Naive thymus-derived CD4-positive, alpha-beta T cell (primary cell): ENCODE results near the gene C1QL4. TPM values are rescaled to one million over a fixed set of nuclear protein-coding genes. Genes with fewer than 3 reads are reported as not detected.
"Not testable (repeated sequence)": the region's sequence is repeated elsewhere in the genome, so short reads cannot be mapped to it uniquely, and the experiment has no call there.

Experiments
- ATAC-seq: fragments of 150-1000 bp; cut with Tn5 transposase; 2 replicates; pipeline ENCODE4 v1.10.0; 2021; ENCODE audit warnings: mild to moderate bottlenecking, moderate library complexity
- CTCF ChIA-PET: fragments of 350-600 bp; sonication (Branson Sonifier 250); formaldehyde crosslinking; loops from one replicate; lab custom pipeline; 2021; ENCODE audit warnings: antibody characterized with exemption; lab: Charles Lee
- POLR2A ChIA-PET: fragments of 350-600 bp; sonication (Branson Sonifier 250); formaldehyde crosslinking; loops from one replicate; lab custom pipeline; 2021; ENCODE audit warnings: antibody characterized with exemption, inconsistent platforms; lab: Charles Lee
- DNase-seq, 9 donors: peaks; one replicate each; pipeline versions ENCODE4 v3.0.0 to v3.0.0-alpha.2; 2020 to 2022; ENCODE audit warnings: mixed read lengths in 1 of 9
- H3K27ac ChIP-seq: one replicate; pipeline ENCODE4 v1.7.0; 2013; ENCODE audit warnings: mild to moderate bottlenecking, low read depth, low read length, moderate library complexity
- H3K27me3 ChIP-seq, 2 donors: one replicate each; pipeline ENCODE4 v1.7.0; 2013; ENCODE audit warnings: low read length in 2 of 2, mild to moderate bottlenecking in 2 of 2, moderate library complexity in 2 of 2; ENCODE audit not compliant: control insufficient read depth in 2 of 2, insufficient read depth in 2 of 2
- H3K36me3 ChIP-seq, 3 experiments: 1 replicate in 2 of 3; 2 replicates in 1 of 3; pipeline ENCODE4 v1.7.0; 2013; ENCODE audit warnings: low read length in 3 of 3, mild to moderate bottlenecking in 3 of 3, moderate library complexity in 1 of 3; ENCODE audit not compliant: insufficient read depth in 3 of 3, control insufficient read depth in 2 of 3
- H3K4me1 ChIP-seq, 2 donors: one replicate each; pipeline ENCODE4 v1.7.0; 2013; ENCODE audit warnings: low read length in 2 of 2, mild to moderate bottlenecking in 2 of 2, moderate library complexity in 1 of 2; ENCODE audit not compliant: control insufficient read depth in 2 of 2, insufficient read depth in 2 of 2
- H3K4me3 ChIP-seq: 2 replicates; pipeline ENCODE4 v1.7.0; 2013; ENCODE audit warnings: mild to moderate bottlenecking, low read length
- H3K9me3 ChIP-seq, 3 experiments: 1 replicate in 2 of 3; 2 replicates in 1 of 3; pipeline ENCODE4 v1.7.0; 2013; ENCODE audit warnings: low read length in 3 of 3; ENCODE audit not compliant: control insufficient read depth in 2 of 3
- H3K27ac Mint-ChIP-seq, 9 donors: one replicate each; pipeline ENCODE4 v1.8.0; 2020 to 2022; ENCODE audit warnings: mixed read lengths in 9 of 9, mild to moderate bottlenecking in 8 of 9, moderate library complexity in 5 of 9, inconsistent platforms in 2 of 9
- H3K27me3 Mint-ChIP-seq, 5 donors: one replicate each; pipeline ENCODE4 v1.8.0; 2021 to 2022; ENCODE audit warnings: mixed read lengths in 5 of 5, mild to moderate bottlenecking in 1 of 5
- H3K36me3 Mint-ChIP-seq, 5 donors: one replicate each; pipeline ENCODE4 v1.8.0; 2020 to 2022; ENCODE audit warnings: mixed read lengths in 5 of 5, mild to moderate bottlenecking in 3 of 5, inconsistent platforms in 1 of 5
- H3K4me1 Mint-ChIP-seq, 7 donors: one replicate each; pipeline ENCODE4 v1.8.0; 2020 to 2022; ENCODE audit warnings: mixed read lengths in 7 of 7, mild to moderate bottlenecking in 3 of 7, inconsistent platforms in 1 of 7
- H3K4me3 Mint-ChIP-seq, 10 donors: one replicate each; pipeline ENCODE4 v1.8.0; 2020 to 2022; ENCODE audit warnings: mild to moderate bottlenecking in 10 of 10, mixed read lengths in 10 of 10, moderate library complexity in 6 of 10, inconsistent platforms in 2 of 10
- H3K9me3 Mint-ChIP-seq, 11 donors: one replicate each; pipeline ENCODE4 v1.8.0; 2020 to 2022; ENCODE audit warnings: mixed read lengths in 11 of 11, mild to moderate bottlenecking in 4 of 11, inconsistent platforms in 1 of 11, moderate library complexity in 1 of 11
- intact Hi-C, 2 donors: fragments of 100-400 bp; cut with micrococcal nuclease; formaldehyde crosslinking; loops; one replicate each; pipeline ENCODE4 v1.15.1; 2023
- polyA plus RNA-seq, 2 donors: library from polyadenylated mRNA; unstranded; fragments of 300-500 nt; fragmentation: Illumina TruSeq; gene quantifications; one replicate each; pipeline ENCODE4 v1.2.3, GENCODE V29; 2021
- total RNA-seq, 6 experiments: library from RNA in 5 of 6; stranded (reverse) in 5 of 6; gene quantifications; 1 replicate in 5 of 6; 2 replicates in 1 of 6; pipeline ENCODE4 v1.2.3 and lab custom pipeline; 2021 to 2026

Gene C1QL4
- total and polyA plus RNA-seq, 7 experiments from 2014 or later, result not detected

DNA sequence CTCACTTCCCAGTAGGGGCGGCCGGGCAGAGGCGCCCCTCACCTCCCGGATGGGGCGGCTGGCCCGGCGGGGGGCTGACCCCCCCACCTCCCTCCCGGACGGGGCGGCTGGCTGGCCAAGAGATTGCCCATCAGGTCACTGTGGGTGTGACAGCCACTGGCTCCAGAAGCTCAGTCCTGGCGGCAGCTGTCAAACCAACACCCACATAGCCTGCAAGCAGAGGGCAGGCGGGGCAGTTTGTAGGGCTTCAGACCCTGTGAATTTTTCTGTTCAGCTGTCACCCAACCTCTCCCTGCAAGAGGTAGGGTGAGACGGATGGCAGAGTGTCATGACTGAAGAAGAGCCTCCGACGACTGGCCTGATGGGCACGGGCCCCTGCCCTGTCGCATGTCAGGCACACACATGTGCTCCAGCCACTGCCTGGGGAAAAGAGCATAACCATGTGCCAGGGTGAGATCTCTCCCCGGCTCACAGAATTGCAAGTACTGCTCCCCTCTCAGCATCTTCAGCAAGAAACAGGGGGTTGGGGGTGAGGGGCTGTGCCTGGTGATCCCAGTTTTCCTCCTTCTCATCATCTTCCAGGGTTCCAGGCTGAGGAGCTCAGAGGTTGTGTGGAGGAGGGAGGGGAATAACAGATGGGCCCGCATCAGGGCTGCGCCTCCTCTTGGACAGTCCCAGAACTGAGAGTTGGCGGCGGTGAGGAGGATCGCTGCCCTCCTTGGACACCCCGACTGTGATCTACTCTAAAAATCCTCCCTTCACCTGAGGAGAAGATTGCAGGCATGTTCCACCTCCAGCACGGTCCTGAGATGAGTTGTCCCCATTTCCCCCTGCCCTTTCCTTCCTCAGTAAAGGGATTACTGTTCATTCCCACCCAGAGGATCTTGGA lies 53.2 kb downstream of the C1QL4 start:
- H3K9me3 Mint-ChIP-seq, result no peaks in the 10 kb centered on the region
- Histone ChIP-seq H3K27me3 (no peaks in the 10 kb centered on the region), H3K27ac (no peak overlapping the region), H3K4me3 (no peak overlapping the region), H3K4me1 (no peaks in the 10 kb centered on the region), H3K9me3 (no peaks in the 10 kb centered on the region), H3K36me3 (no peaks in the 10 kb centered on the region)
- H3K27me3 Mint-ChIP-seq, result peaks cover 28 to 49% (median 32%) of the 10 kb centered on the region in 5 donors
- ATAC-seq (no peak), DNase-seq (no peak)
- no peak overlapping the region for H3K4me3 Mint-ChIP-seq
- H3K36me3 Mint-ChIP-seq, result no peaks in the 10 kb centered on the region
- peaks cover 0 to 1% (median 0%) of the 10 kb centered on the region in 7 donors for H3K4me1 Mint-ChIP-seq
- H3K27ac Mint-ChIP-seq, result no peak overlapping the region
- CTCF ChIA-PET, result interaction anchor here (1.2 kb wide), 3 partner anchors 10 to 230 kb away, joined by 3 to 4 read pairs (median 3); no protein-coding TSS in a partner anchor
- POLR2A ChIA-PET, result no interaction called here
- intact Hi-C loops, result no loop called here

DNA sequence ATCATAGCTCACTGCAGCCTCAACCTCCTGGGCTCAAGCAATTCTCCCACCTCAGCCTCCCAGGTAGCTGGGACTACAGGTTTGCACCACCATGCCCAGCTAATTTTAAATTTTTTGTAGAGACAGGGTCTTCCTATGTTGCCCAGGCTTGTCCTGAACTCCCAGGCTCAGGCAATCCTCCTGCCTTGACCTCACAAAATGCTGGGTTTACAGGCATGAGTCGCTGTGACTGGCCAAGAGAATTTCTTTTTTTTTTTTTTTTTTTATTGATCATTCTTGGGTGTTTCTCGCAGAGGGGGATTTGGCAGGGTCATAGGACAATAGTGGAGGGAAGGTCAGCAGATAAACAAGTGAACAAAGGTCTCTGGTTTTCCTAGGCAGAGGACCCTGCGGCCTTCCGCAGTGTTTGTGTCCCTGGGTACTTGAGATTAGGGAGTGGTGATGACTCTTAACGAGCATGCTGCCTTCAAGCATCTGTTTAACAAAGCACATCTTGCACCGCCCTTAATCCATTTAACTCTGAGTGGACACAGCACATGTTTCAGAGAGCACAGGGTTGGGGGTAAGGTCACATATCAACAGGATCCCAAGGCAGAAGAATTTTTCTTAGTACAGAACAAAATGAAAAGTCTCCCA lies 54.1 kb downstream of the C1QL4 start:
- CTCF ChIA-PET, H3K27me3 ChIP-seq, H3K36me3 Mint-ChIP-seq, intact Hi-C loops, H3K4me1 Mint-ChIP-seq, H3K9me3 ChIP-seq, H3K4me3 ChIP-seq, H3K4me3 Mint-ChIP-seq, H3K9me3 Mint-ChIP-seq, H3K4me1 ChIP-seq, H3K27ac Mint-ChIP-seq, H3K27ac ChIP-seq, DNase-seq, H3K36me3 ChIP-seq, ATAC-seq: not testable (repeated sequence)
- POLR2A ChIA-PET, result interaction anchor here (0.6 kb wide), 1 partner anchor 291 kb away, joined by 3 read pairs; no protein-coding TSS in a partner anchor
- H3K27me3 Mint-ChIP-seq, result peaks cover 20 to 43% (median 24%) of the 10 kb centered on the region in 5 donors

Other genes starting within 250 kb of the C1QL4 start
- under 1 TPM; 0.24 to 0.91 (median 0.76) TPM for gene DHH, start 242.4 kb downstream of the C1QL4 start, total RNA-seq
- not detected for gene DHH, start 242.4 kb downstream of the C1QL4 start, polyA plus RNA-seq
- gene LMBR1L, start 226.3 kb downstream of the C1QL4 start, total RNA-seq, result 100 to 1,000 TPM in 4 of 5 experiments, 10 to 100 TPM in 1; 67.4 to 328 (median 263) TPM
- gene LMBR1L, start 226.3 kb downstream of the C1QL4 start, polyA plus RNA-seq, result 10 to 100 TPM; 40.7 to 58.6 TPM
- gene TUBA1B, start 205.8 kb downstream of the C1QL4 start, total RNA-seq, result 1,000 to 10,000 TPM in 1 of 5 experiments, 100 to 1,000 TPM in 4; 124 to 1,463 (median 279) TPM
- gene TUBA1B, start 205.8 kb downstream of the C1QL4 start, polyA plus RNA-seq, result 100 to 1,000 TPM; 473 to 648 TPM
- 100 to 1,000 TPM in 2 of 5 experiments, 10 to 100 TPM in 3; 61.8 to 492 (median 98.8) TPM for gene TUBA1A, start 148.1 kb downstream of the C1QL4 start, total RNA-seq
- 100 to 1,000 TPM; 176 to 178 TPM for gene TUBA1A, start 148.1 kb downstream of the C1QL4 start, polyA plus RNA-seq
- gene TUBA1C, start 72.1 kb downstream of the C1QL4 start, total RNA-seq, result 100 to 1,000 TPM in 1 of 5 experiments, 10 to 100 TPM in 4; 17.9 to 195 (median 24.1) TPM
- 10 to 100 TPM; 21.5 to 23.1 TPM for gene TUBA1C, start 72.1 kb downstream of the C1QL4 start, polyA plus RNA-seq
- gene PRPH, start 42.0 kb downstream of the C1QL4 start, total RNA-seq, result not detected
- gene PRPH, start 42.0 kb downstream of the C1QL4 start, polyA plus RNA-seq, result not detected
- gene TROAP, start 13.9 kb downstream of the C1QL4 start, total RNA-seq, result 10 to 100 TPM in 1 of 5 experiments, 1 to 10 TPM in 2, under 1 TPM in 1, not detected in 1; 0.83 to 58.2 (median 1.3) TPM
- gene TROAP, start 13.9 kb downstream of the C1QL4 start, polyA plus RNA-seq, result under 1 TPM in 1 of 2 donors, not detected in 1; 0.21 TPM
- not detected for gene DNAJC22, start 9.7 kb upstream of the C1QL4 start, total RNA-seq
- not detected for gene DNAJC22, start 9.7 kb upstream of the C1QL4 start, polyA plus RNA-seq
- 1 to 10 TPM; 7.4 to 9.8 (median 8.9) TPM for gene SPATS2, start 30.3 kb upstream of the C1QL4 start, total RNA-seq
- 1 to 10 TPM; 3.0 to 7.8 TPM for gene SPATS2, start 30.3 kb upstream of the C1QL4 start, polyA plus RNA-seq
- 1 to 10 TPM in 4 of 5 experiments, under 1 TPM in 1; 0.99 to 5.3 (median 3.8) TPM for gene KCNH3, start 201.8 kb upstream of the C1QL4 start, total RNA-seq
- gene KCNH3, start 201.8 kb upstream of the C1QL4 start, polyA plus RNA-seq, result 1 to 10 TPM; 1.9 to 3.8 TPM
- 10 to 100 TPM; 70.0 to 85.2 (median 71.4) TPM for gene MCRS1, start 231.0 kb upstream of the C1QL4 start, total RNA-seq
- 10 to 100 TPM; 55.5 to 61.6 TPM for gene MCRS1, start 231.0 kb upstream of the C1QL4 start, polyA plus RNA-seq